ENCODE results near the gene MARK4.

MARK4 gene

GRCh38 chr19:45340232-45340898 is 89.3 kb downstream of the MARK4 start, which contains the start of gene KLC3:
Gene KLC3 (plus strand): TSS chr19:45340750. CDS start chr19:45345542, 4,792 bp downstream.
- no peak for DNase-seq (ENCODE audit: low read depth)

- DNase-seq (ENCODE audit: low read depth) = no peak
Observed at GRCh38 chr19:45340899-45341453, 89.9 kb downstream of the MARK4 start.

- DNase-seq (ENCODE audit: low read depth) = no peak
Observed at GRCh38 chr19:45342911-45343310, 91.8 kb downstream of the MARK4 start.

GRCh38 chr19:45344621-45345505 is 93.8 kb downstream of the MARK4 start:
- DNase-seq (ENCODE audit: low read depth) = no peak

DNA sequence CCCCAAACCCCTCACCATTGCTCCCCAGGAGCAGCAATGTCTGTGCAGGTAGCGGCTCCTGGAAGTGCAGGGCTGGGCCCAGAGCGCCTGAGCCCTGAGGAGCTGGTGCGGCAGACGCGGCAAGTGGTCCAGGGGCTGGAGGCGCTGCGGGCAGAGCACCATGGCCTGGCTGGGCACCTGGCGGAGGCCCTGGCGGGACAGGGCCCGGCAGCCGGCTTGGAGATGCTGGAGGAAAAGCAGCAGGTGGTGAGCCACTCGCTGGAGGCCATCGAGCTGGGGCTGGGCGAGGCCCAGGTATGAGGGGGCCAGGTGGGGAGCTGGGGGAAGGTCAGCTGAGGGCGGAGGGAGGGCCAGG is 94.4 kb downstream of the MARK4 start:
- DNase-seq (ENCODE audit: low read depth) = no peak

DNA sequence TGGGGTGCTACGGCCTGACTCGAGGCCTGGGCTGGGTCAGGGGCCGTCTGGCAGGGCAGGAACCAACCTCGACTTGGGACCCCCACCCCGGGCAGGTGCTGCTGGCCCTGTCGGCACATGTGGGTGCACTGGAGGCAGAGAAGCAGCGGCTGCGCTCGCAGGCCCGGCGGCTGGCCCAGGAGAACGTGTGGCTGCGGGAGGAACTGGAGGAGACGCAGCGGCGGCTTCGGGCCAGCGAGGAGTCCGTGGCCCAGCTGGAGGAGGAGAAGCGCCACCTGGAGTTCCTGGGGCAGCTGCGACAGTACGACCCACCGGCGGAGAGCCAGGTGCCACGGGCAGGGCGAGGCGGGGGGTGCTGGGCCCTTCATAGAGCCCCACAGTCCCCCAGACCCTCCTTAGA is 95.4 kb downstream of the MARK4 start:
- no peak for DNase-seq (ENCODE audit: low read depth)

GRCh38 chr19:45347570-45348366 is 96.7 kb downstream of the MARK4 start:
- no peak for DNase-seq (ENCODE audit: low read depth)

- DNase-seq (ENCODE audit: low read depth) = no peak
Observed at GRCh38 chr19:45348367-45349125, 97.5 kb downstream of the MARK4 start.

DNA sequence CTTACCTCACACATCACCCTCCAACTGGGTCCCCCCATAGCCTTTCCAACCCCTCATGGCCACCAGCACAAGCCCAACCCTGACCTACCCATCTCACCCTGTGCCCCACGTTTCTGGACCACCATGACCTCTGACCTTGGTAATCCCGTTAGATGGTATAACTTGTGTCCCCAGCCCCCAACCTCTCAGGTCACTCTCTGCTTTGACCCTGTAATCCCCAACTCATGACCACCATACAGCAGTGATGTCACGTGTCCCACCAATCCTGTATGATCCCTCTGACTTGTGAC is 98.0 kb downstream of the MARK4 start:
- DNase-seq (ENCODE audit: low read depth) = no peak

- no peak for DNase-seq (ENCODE audit: low read depth)
Observed at GRCh38 chr19:45349430-45349941, 98.4 kb downstream of the MARK4 start.

DNA sequence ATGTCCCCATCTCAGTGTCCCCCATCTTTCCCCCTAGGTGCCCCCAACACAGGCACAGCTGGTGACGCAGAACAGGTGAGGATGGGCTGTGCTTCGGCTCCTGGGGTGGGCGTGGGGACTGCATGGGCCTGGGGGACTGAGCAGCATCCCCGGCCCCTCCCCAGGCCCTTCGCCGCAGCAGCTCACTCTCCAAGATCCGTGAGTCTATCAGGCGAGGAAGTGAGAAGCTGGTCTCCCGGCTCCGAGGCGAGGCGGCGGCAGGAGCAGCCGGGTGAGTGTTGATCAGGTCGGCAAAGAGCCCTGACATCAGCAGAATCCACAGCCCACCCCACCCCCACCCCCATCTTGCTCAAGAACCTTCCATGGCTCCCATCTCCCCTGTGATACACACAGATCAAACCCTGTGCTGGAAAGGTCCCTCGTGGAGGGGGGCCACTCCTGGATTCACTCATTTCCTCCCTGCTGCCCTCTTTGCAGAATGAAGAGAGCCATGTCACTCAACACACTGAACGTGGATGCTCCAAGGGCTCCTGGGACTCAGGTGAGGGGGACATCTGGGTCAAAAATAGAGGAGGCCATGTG is 99.5 kb downstream of the MARK4 start:
- DNase-seq (ENCODE audit: low read depth) = no peak

DNA sequence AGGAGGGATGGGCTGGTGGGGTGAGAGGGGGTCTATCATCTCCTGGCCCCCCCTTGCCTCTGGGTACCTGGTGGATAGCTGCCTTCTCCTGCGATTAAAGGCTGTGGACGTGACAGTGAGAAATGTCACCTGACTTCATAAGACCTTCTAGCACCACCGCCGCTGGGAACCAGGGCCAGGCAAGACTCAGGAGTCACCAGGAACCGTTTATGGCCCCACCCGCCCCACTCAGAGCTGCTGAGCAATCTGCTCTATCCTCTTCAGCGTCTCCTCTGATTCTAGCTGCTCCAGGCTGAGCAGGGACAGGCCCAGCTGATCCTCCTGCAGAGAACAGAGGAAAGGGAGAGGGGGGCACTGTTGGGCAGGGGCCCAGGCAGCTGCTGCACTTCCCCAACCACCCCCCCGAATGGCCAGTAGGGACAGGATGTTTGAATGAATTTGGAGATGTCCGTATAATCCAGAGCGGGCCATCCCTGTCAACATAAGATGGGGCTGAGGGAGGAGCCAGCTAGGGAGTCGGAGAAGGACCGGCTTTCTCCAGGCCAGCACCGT is 100.4 kb downstream of the MARK4 start:
- no peak for DNase-seq (ENCODE audit: low read depth)

DNA sequence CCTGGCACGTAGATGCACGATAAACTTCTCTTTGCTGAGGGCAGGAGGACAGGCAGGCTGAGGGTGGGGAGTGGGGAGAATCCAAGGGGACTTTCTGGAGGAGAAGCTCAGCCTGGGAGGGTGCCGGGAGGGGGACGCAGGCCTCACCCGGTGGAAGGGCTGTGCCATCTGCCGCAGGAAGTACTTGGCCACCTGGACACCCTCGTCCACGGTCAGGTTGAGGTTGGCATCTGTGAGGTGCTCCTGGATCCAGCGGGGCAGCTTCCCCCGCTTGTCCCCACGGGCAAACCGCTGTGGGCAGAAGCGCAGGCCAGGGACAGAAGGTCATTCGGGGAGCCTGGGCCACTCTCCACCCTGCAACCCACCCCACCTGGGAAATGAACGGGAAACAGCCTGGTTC is 101.0 kb downstream of the MARK4 start:
- no peak for DNase-seq (ENCODE audit: low read depth)

- DNase-seq (ENCODE audit: low read depth) = no peak
Observed at GRCh38 chr19:45352471-45352870, 101.4 kb downstream of the MARK4 start.

DNA sequence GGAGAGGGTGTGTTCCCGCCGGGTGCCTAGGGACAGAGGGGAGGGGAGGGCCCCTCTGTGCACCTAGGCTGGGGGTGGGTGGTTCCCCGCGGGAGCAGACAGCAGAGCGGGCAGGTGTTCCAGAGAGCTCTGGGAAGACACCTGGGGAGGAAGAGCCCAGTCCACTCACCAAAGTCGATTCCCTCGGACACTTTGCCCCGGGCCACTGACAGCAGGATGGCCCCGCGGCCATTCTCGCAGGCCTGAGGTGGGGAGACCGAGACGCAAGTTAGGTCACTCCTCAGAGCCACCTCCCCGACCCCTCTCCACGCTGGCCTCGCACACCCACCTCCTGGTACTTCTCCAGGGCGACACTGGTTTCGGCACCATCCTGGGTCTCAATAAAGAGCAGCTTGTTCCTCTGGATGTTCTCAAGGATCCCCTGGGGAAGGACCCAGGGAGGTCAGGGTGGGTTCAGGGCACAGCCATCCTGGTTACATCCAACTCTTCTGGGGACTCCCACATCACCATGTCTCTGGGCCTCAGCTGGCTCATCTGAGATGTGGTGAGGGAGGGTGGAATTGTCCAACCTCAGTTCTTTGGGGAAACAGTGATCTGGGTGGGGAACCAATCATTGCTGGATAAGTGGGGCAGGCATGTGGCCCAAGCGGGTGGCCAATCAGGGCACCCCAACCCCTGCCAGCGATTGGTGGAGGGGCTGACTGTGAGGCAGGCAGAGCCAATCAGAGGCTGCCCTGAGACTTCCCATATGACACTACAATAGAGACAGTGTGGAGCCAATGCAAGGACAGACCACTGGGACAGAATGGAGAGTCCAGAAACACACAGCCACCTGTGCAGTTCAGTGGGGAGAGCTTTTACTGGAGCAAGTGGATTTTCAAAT is 102.1 kb downstream of the MARK4 start:
- DNase-seq (ENCODE audit: low read depth) = no peak

- no peak for DNase-seq (ENCODE audit: low read depth)
Observed at GRCh38 chr19:45354241-45354842, 103.3 kb downstream of the MARK4 start.
